ENCODE measurements around the gene ADRB1. TPM values are rescaled to one million over a fixed set of nuclear protein-coding genes. Genes with fewer than 3 reads are reported as not detected.

The ADRB1 gene
- polyA plus RNA-seq, 2 donors = 0.22 to 0.46 TPM

GRCh38 chr10:114048472-114048871 is 4.8 kb downstream of the ADRB1 start:
- Histone ChIP-seq H3K4me3 (ENCODE audit: low read depth in 1 of 2, low read length in 2 of 2) (no peak overlapping the region), H3K9me3 (ENCODE audit: control insufficient read depth in 2 of 2, insufficient read depth in 1 of 2, low read depth in 1 of 2, low read length in 1 of 2) (no peaks in the 10 kb centered on the region), H3K27ac (ENCODE audit: low read depth in 2 of 2, low read length in 1 of 2) (no peak overlapping the region), H3K4me1 (ENCODE audit: control insufficient read depth in 2 of 2, insufficient read depth in 2 of 2, low read length in 1 of 2) (peaks cover 2 to 9% of the 10 kb centered on the region in 2 donors), H3K36me3 (ENCODE audit: control insufficient read depth in 2 of 2, insufficient read depth in 2 of 2, low read length in 1 of 2) (no peaks in the 10 kb centered on the region), H3K27me3 (ENCODE audit: control insufficient read depth in 1 of 2, insufficient read depth in 2 of 2, low read length in 2 of 2) (peaks cover 0 to 5% of the 10 kb centered on the region in 2 donors)
- WGBS, 2 donors = 70 to 71% methylated on average over 3 of the region's 3 CpGs

- Histone ChIP-seq H3K9me3 (ENCODE audit: control insufficient read depth in 2 of 2, insufficient read depth in 1 of 2, low read depth in 1 of 2, low read length in 1 of 2) (no peaks in the 10 kb centered on the region), H3K27me3 (ENCODE audit: control insufficient read depth in 1 of 2, insufficient read depth in 2 of 2, low read length in 2 of 2) (no peaks in the 10 kb centered on the region), H3K4me3 (ENCODE audit: low read depth in 1 of 2, low read length in 2 of 2) (no peak overlapping the region), H3K4me1 (ENCODE audit: control insufficient read depth in 2 of 2, insufficient read depth in 2 of 2, low read length in 1 of 2) (no peaks in the 10 kb centered on the region), H3K27ac (ENCODE audit: low read depth in 2 of 2, low read length in 1 of 2) (no peak overlapping the region), H3K36me3 (ENCODE audit: control insufficient read depth in 2 of 2, insufficient read depth in 2 of 2, low read length in 1 of 2) (no peaks in the 10 kb centered on the region)
- 92% methylated on average over 3 of the region's 3 CpGs for WGBS, 2 donors
Measured at GRCh38 chr10:114051714-114052113, 8.0 kb downstream of the ADRB1 start.

GRCh38 chr10:114052255-114052654 is 8.6 kb downstream of the ADRB1 start:
- Histone ChIP-seq H3K27me3 (ENCODE audit: control insufficient read depth in 1 of 2, insufficient read depth in 2 of 2, low read length in 2 of 2) (no peaks in the 10 kb centered on the region), H3K36me3 (ENCODE audit: control insufficient read depth in 2 of 2, insufficient read depth in 2 of 2, low read length in 1 of 2) (no peaks in the 10 kb centered on the region), H3K4me1 (ENCODE audit: control insufficient read depth in 2 of 2, insufficient read depth in 2 of 2, low read length in 1 of 2) (no peaks in the 10 kb centered on the region), H3K27ac (ENCODE audit: low read depth in 2 of 2, low read length in 1 of 2) (no peak overlapping the region), H3K4me3 (ENCODE audit: low read depth in 1 of 2, low read length in 2 of 2) (no peak overlapping the region), H3K9me3 (ENCODE audit: control insufficient read depth in 2 of 2, insufficient read depth in 1 of 2, low read depth in 1 of 2, low read length in 1 of 2) (no peaks in the 10 kb centered on the region)
- whole genome bisulfite sequencing, 2 donors = 54 to 71% methylated on average over 1 of the region's 1 CpG

GRCh38 chr10:114053946-114054345 is 10.3 kb downstream of the ADRB1 start:
- H3K36me3 ChIP-seq (ENCODE audit: control insufficient read depth in 2 of 2, insufficient read depth in 2 of 2, low read length in 1 of 2) = no peaks in the 10 kb centered on the region
- H3K4me3 ChIP-seq (ENCODE audit: low read depth in 1 of 2, low read length in 2 of 2) = no peak overlapping the region
- no peaks in the 10 kb centered on the region for H3K9me3 ChIP-seq (ENCODE audit: control insufficient read depth in 2 of 2, insufficient read depth in 1 of 2, low read depth in 1 of 2, low read length in 1 of 2)
- H3K4me1 ChIP-seq (ENCODE audit: control insufficient read depth in 2 of 2, insufficient read depth in 2 of 2, low read length in 1 of 2) = no peaks in the 10 kb centered on the region
- H3K27me3 ChIP-seq (ENCODE audit: control insufficient read depth in 1 of 2, insufficient read depth in 2 of 2, low read length in 2 of 2) = no peaks in the 10 kb centered on the region
- H3K27ac ChIP-seq (ENCODE audit: low read depth in 2 of 2, low read length in 1 of 2) = no peak overlapping the region
- 63 to 76% methylated on average over 4 of the region's 4 CpGs for WGBS, 2 donors

- Histone ChIP-seq H3K9me3 (ENCODE audit: control insufficient read depth in 2 of 2, insufficient read depth in 1 of 2, low read depth in 1 of 2, low read length in 1 of 2) (no peaks in the 10 kb centered on the region), H3K27ac (ENCODE audit: low read depth in 2 of 2, low read length in 1 of 2) (no peak overlapping the region), H3K4me1 (ENCODE audit: control insufficient read depth in 2 of 2, insufficient read depth in 2 of 2, low read length in 1 of 2) (no peaks in the 10 kb centered on the region), H3K27me3 (ENCODE audit: control insufficient read depth in 1 of 2, insufficient read depth in 2 of 2, low read length in 2 of 2) (no peaks in the 10 kb centered on the region), H3K36me3 (ENCODE audit: control insufficient read depth in 2 of 2, insufficient read depth in 2 of 2, low read length in 1 of 2) (no peaks in the 10 kb centered on the region), H3K4me3 (ENCODE audit: low read depth in 1 of 2, low read length in 2 of 2) (no peak overlapping the region)
- WGBS, 2 donors = 77% methylated on average over 2 of the region's 2 CpGs
Measured at GRCh38 chr10:114057855-114058254, 14.2 kb downstream of the ADRB1 start.

GRCh38 chr10:114058297-114058696 is 14.6 kb downstream of the ADRB1 start:
- H3K27me3 ChIP-seq (ENCODE audit: control insufficient read depth in 1 of 2, insufficient read depth in 2 of 2, low read length in 2 of 2) = no peaks in the 10 kb centered on the region
- no peak overlapping the region for H3K4me3 ChIP-seq (ENCODE audit: low read depth in 1 of 2, low read length in 2 of 2)
- 53 to 58% methylated on average over 1 of the region's 1 CpG for WGBS, 2 donors
- H3K4me1 ChIP-seq (ENCODE audit: control insufficient read depth in 2 of 2, insufficient read depth in 2 of 2, low read length in 1 of 2) = no peaks in the 10 kb centered on the region
- H3K36me3 ChIP-seq (ENCODE audit: control insufficient read depth in 2 of 2, insufficient read depth in 2 of 2, low read length in 1 of 2) = no peaks in the 10 kb centered on the region
- H3K27ac ChIP-seq (ENCODE audit: low read depth in 2 of 2, low read length in 1 of 2) = no peak overlapping the region
- no peaks in the 10 kb centered on the region for H3K9me3 ChIP-seq (ENCODE audit: control insufficient read depth in 2 of 2, insufficient read depth in 1 of 2, low read depth in 1 of 2, low read length in 1 of 2)

GRCh38 chr10:114059561-114059960 is 15.9 kb downstream of the ADRB1 start:
- Histone ChIP-seq H3K4me1 (ENCODE audit: control insufficient read depth in 2 of 2, insufficient read depth in 2 of 2, low read length in 1 of 2) (peaks cover 0 to 2% of the 10 kb centered on the region in 2 donors), H3K36me3 (ENCODE audit: control insufficient read depth in 2 of 2, insufficient read depth in 2 of 2, low read length in 1 of 2) (no peaks in the 10 kb centered on the region), H3K4me3 (ENCODE audit: low read depth in 1 of 2, low read length in 2 of 2) (no peak overlapping the region), H3K27ac (ENCODE audit: low read depth in 2 of 2, low read length in 1 of 2) (no peak overlapping the region), H3K27me3 (ENCODE audit: control insufficient read depth in 1 of 2, insufficient read depth in 2 of 2, low read length in 2 of 2) (no peaks in the 10 kb centered on the region), H3K9me3 (ENCODE audit: control insufficient read depth in 2 of 2, insufficient read depth in 1 of 2, low read depth in 1 of 2, low read length in 1 of 2) (no peaks in the 10 kb centered on the region)

- Histone ChIP-seq H3K27ac (ENCODE audit: low read depth in 2 of 2, low read length in 1 of 2) (no peak overlapping the region), H3K9me3 (ENCODE audit: control insufficient read depth in 2 of 2, insufficient read depth in 1 of 2, low read depth in 1 of 2, low read length in 1 of 2) (no peaks in the 10 kb centered on the region), H3K27me3 (ENCODE audit: control insufficient read depth in 1 of 2, insufficient read depth in 2 of 2, low read length in 2 of 2) (no peaks in the 10 kb centered on the region), H3K4me1 (ENCODE audit: control insufficient read depth in 2 of 2, insufficient read depth in 2 of 2, low read length in 1 of 2) (peaks cover 0 to 2% of the 10 kb centered on the region in 2 donors), H3K4me3 (ENCODE audit: low read depth in 1 of 2, low read length in 2 of 2) (no peak overlapping the region), H3K36me3 (ENCODE audit: control insufficient read depth in 2 of 2, insufficient read depth in 2 of 2, low read length in 1 of 2) (no peaks in the 10 kb centered on the region)
- 58 to 66% methylated on average over 2 of the region's 2 CpGs for WGBS, 2 donors
Measured at GRCh38 chr10:114060456-114060855, 16.8 kb downstream of the ADRB1 start.

- H3K9me3 ChIP-seq (ENCODE audit: control insufficient read depth in 2 of 2, insufficient read depth in 1 of 2, low read depth in 1 of 2, low read length in 1 of 2) = no peaks in the 10 kb centered on the region
- no peaks in the 10 kb centered on the region for H3K36me3 ChIP-seq (ENCODE audit: control insufficient read depth in 2 of 2, insufficient read depth in 2 of 2, low read length in 1 of 2)
- WGBS, 2 donors = 49 to 53% methylated on average over 6 of the region's 6 CpGs
- no peaks in the 10 kb centered on the region for H3K27me3 ChIP-seq (ENCODE audit: control insufficient read depth in 1 of 2, insufficient read depth in 2 of 2, low read length in 2 of 2)
- H3K27ac ChIP-seq (ENCODE audit: low read depth in 2 of 2, low read length in 1 of 2) = no peak overlapping the region
- H3K4me1 ChIP-seq (ENCODE audit: control insufficient read depth in 2 of 2, insufficient read depth in 2 of 2, low read length in 1 of 2) = peaks cover 0 to 2% of the 10 kb centered on the region in 2 donors
- H3K4me3 ChIP-seq (ENCODE audit: low read depth in 1 of 2, low read length in 2 of 2) = no peak overlapping the region
Measured at GRCh38 chr10:114061148-114061547, 17.5 kb downstream of the ADRB1 start.

GRCh38 chr10:114061789-114062188 is 18.1 kb downstream of the ADRB1 start:
- 88 to 90% methylated on average over 9 of the region's 9 CpGs for WGBS, 2 donors
- Histone ChIP-seq H3K36me3 (ENCODE audit: control insufficient read depth in 2 of 2, insufficient read depth in 2 of 2, low read length in 1 of 2) (no peaks in the 10 kb centered on the region), H3K27ac (ENCODE audit: low read depth in 2 of 2, low read length in 1 of 2) (no peak overlapping the region)

More at GRCh38 chr10:114061789-114062188, 18.1 kb downstream of the ADRB1 start:
- Histone ChIP-seq H3K4me3 (ENCODE audit: low read depth in 1 of 2, low read length in 2 of 2) (no peak overlapping the region), H3K9me3 (ENCODE audit: control insufficient read depth in 2 of 2, insufficient read depth in 1 of 2, low read depth in 1 of 2, low read length in 1 of 2) (no peaks in the 10 kb centered on the region), H3K27me3 (ENCODE audit: control insufficient read depth in 1 of 2, insufficient read depth in 2 of 2, low read length in 2 of 2) (no peaks in the 10 kb centered on the region), H3K4me1 (ENCODE audit: control insufficient read depth in 2 of 2, insufficient read depth in 2 of 2, low read length in 1 of 2) (peaks cover 0 to 2% of the 10 kb centered on the region in 2 donors)
